Right cardiac atrium (tissue), 5 donors: ENCODE measurements around the gene CDYL. TPM values are rescaled to one million over a fixed set of nuclear protein-coding genes. Genes with fewer than 3 reads are reported as not detected.
A peak's percentile ranks its signal among the peaks of the same experiment; 100 is the strongest.

Source experiments
- ATAC-seq, 2 donors: fragments of 200-7000 bp; cut with Tn5 transposase; one replicate each; pipeline versions ENCODE4 v1.8.0 to v1.9.1; 2020; ENCODE audit warnings: moderate library complexity in 2 of 2, mild to moderate bottlenecking in 1 of 2
- DNase-seq, 3 donors: peaks; one replicate each; pipeline ENCODE4 v3.0.0-alpha.2; 2020
- H3K27ac ChIP-seq: one replicate; pipeline ENCODE4 v1.5.1; 2013; ENCODE audit warnings: mild to moderate bottlenecking, low read length, control low read depth, moderate library complexity
- H3K27me3 ChIP-seq: one replicate; pipeline ENCODE4 v1.6.1; 2013; ENCODE audit not compliant: control insufficient read depth, insufficient read depth
- H3K4me1 ChIP-seq: one replicate; pipeline ENCODE4 v1.6.1; 2013; ENCODE audit warnings: low read length; ENCODE audit not compliant: control insufficient read depth, insufficient read depth
- H3K4me3 ChIP-seq: one replicate; pipeline ENCODE4 v1.5.1; 2013; ENCODE audit warnings: low read length, control low read depth
- H3K9me3 ChIP-seq: one replicate; pipeline ENCODE4 v1.6.1; 2013; ENCODE audit warnings: low read length; ENCODE audit not compliant: control insufficient read depth
- WGBS: extraction: QIAGEN DNeasy Blood & Tissue Kit; methylation state at CpG from one replicate; pipeline ENCODE4 v1.1.7; 2013; 5-methylcytosine and 5-hydroxymethylcytosine counted together
- intact Hi-C, 4 donors: fragments of 100-400 bp; cut with DNase I; formaldehyde crosslinking; loops; one replicate each; pipeline versions ENCODE4 v1.11.0 to v1.14.0; 2022 to 2023
- long read RNA-seq, 4 donors: library from polyadenylated mRNA; unstranded; transcript quantifications; one replicate each; pipeline ENCODE4 v2.0.0, GENCODE V29; 2020 to 2021
- polyA plus RNA-seq: library from polyadenylated mRNA; stranded (reverse); fragments of 200-250 nt; gene quantifications from one replicate; pipeline ENCODE4 v1.2.3, GENCODE V29; 2013
- total RNA-seq, 4 donors: library from RNA; stranded (reverse); fragmentation: NEBNext Ultra II Directional; extraction: Animal tissue kit (Norgen Biotek cat#: 25700); gene quantifications; one replicate each; pipeline ENCODE4 v1.2.1, GENCODE V29; 2021
- donor health status: healthy with polysubstance abuse.
- donor health status: DM: no; HTN: yes; CAD: no.
- donor health status: DM: no; HTN: no; CAD: no.
- donor health status: DM: no; HTN: yes; CAD: no; lungs with severe emphysema.
- donor health status: DM: yes; HTN: yes; CAD: no.

Gene CDYL, protein sequence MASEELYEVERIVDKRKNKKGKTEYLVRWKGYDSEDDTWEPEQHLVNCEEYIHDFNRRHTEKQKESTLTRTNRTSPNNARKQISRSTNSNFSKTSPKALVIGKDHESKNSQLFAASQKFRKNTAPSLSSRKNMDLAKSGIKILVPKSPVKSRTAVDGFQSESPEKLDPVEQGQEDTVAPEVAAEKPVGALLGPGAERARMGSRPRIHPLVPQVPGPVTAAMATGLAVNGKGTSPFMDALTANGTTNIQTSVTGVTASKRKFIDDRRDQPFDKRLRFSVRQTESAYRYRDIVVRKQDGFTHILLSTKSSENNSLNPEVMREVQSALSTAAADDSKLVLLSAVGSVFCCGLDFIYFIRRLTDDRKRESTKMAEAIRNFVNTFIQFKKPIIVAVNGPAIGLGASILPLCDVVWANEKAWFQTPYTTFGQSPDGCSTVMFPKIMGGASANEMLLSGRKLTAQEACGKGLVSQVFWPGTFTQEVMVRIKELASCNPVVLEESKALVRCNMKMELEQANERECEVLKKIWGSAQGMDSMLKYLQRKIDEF
- total RNA-seq (10 to 100 TPM; 33.5 to 42.0 (median 36.1) TPM), polyA plus RNA-seq (6.0 TPM)
- long read RNA-seq, donor 1, transcript CDYL-203 (7 exons, 2,184 nt): major isoform, 33 of 47 reads
- long read RNA-seq, donor 1, partial matches to known transcripts: 7 of 47 reads
- long read RNA-seq, donor 1, other reads (novel, unspliced or antisense): 4 of 47 reads
- long read RNA-seq, donor 2, transcript CDYL-203 (7 exons, 2,184 nt): major isoform, 12 of 13 reads
- long read RNA-seq, donor 2, partial matches to known transcripts: 1 of 13 reads
- long read RNA-seq, donor 2, other reads (novel, unspliced or antisense): 0 of 13 reads
- long read RNA-seq, donor 3, transcript CDYL-203 (7 exons, 2,184 nt): major isoform, 7 of 15 reads
- long read RNA-seq, donor 3, partial matches to known transcripts: 5 of 15 reads
- long read RNA-seq, donor 3, other reads (novel, unspliced or antisense): 3 of 15 reads
- long read RNA-seq, donor 4, transcript CDYL-203 (7 exons, 2,184 nt): major isoform, 15 of 19 reads
- long read RNA-seq, donor 4, partial matches to known transcripts: 3 of 19 reads
- long read RNA-seq, donor 4, other reads (novel, unspliced or antisense): 1 of 19 reads

- Histone ChIP-seq H3K4me1 (no peaks in the 10 kb centered on the region), H3K9me3 (no peaks in the 10 kb centered on the region), H3K4me3 (peak within 1 kb of the TSS; percentile 100), H3K27me3 (no peaks in the 10 kb centered on the region), H3K27ac (peak within 1 kb of the TSS; percentile 88)
- DNase-seq (peak; percentile 89 to 96 (median 95)), ATAC-seq (peak; percentile 92 to 95)
- intact Hi-C loops: loop anchor here in 3 of 4 donors (5.0 to 10.0 kb wide), 3 partner anchors 129 to 159 kb away; no protein-coding TSS in a partner anchor
- under 1% methylated on average over 55 of the region's 55 CpGs for WGBS
Observed at GRCh38 chr6:4776131-4776492, at the start of gene CDYL. Gene CDYL, plus strand, starts transcription at chr6:4776404. Its CDS starts 380 bp downstream, at chr6:4776784.

DNA sequence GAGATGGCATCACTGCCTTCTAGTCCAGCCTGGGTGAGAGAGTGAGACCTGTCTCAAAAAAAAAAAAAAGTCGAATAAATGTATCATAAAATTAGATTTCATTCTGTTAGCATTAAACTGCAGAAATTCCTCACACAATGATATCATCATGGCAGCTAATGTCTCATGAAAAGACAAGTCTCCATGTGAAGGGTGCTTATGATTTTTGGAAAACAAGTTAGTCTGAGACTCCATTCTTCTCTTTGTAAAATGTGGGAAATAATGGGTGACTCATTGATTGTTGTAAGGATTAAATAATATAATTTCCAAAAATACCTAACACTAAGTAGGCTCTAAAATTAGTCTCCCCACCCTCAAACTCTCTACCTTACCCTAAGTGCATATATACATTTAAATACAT, 49.6 kb upstream of the CDYL start:
- no peaks in the 10 kb centered on the region for H3K4me1 ChIP-seq
- intact Hi-C loops: no loop called here
- H3K9me3 ChIP-seq: no peaks in the 10 kb centered on the region
- DNase-seq: no peak
- no peak for ATAC-seq
- H3K4me3 ChIP-seq: no peak overlapping the region
- 83% methylated on average over 1 of the region's 1 CpG for WGBS
- H3K27me3 ChIP-seq: no peaks in the 10 kb centered on the region
- no peak overlapping the region for H3K27ac ChIP-seq

DNA sequence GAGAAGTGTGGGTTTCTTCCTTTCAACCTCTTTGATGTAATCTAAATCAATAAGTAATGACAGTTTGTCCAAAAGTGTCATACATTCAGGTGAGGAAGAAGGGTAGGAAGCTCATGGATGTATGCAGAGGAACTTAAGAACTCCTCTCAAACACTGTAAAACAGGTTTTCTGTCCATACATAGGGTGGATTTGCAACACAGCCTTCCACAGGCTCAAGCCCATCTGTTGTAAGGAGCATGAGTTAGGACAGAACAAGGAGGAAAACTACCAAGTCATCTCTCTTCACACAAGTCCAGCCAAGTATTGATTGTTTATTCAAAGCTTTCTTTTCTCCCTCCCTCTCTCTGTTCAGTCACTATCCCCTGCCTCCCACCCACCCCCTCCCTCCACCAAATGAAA, 49.0 kb upstream of the CDYL start:
- Histone ChIP-seq H3K27me3 (no peaks in the 10 kb centered on the region), H3K27ac (no peak overlapping the region), H3K4me3 (no peak overlapping the region), H3K9me3 (no peaks in the 10 kb centered on the region), H3K4me1 (no peaks in the 10 kb centered on the region)
- no peak for ATAC-seq
- intact Hi-C loops: no loop called here
- DNase-seq: no peak

- 32% methylated on average over 8 of the region's 8 CpGs for WGBS
Observed at GRCh38 chr6:4727671-4728435, 48.4 kb upstream of the CDYL start.

DNA sequence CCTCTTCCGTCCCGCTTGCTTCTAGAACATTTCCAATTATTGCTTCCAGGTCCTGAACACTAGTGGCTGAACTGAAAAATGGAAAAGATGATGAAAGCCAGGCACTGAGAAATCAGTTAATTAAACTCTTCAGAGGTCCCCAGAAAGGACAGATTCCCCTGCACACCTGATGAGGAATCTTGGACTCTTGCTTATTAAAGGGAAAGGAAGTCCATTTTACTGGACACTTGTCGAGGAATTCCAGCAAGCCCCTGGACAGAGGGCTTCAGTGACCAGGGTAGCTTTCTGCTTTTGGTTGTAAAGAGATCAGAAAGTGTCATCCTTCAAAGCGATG, 47.8 kb upstream of the CDYL start:
- H3K4me3 ChIP-seq: no peak overlapping the region
- intact Hi-C loops: no loop called here
- DNase-seq: no peak
- no peaks in the 10 kb centered on the region for H3K27me3 ChIP-seq
- WGBS: 81% methylated on average over 4 of the region's 4 CpGs
- ATAC-seq: no peak
- H3K9me3 ChIP-seq: no peaks in the 10 kb centered on the region
- H3K4me1 ChIP-seq: no peaks in the 10 kb centered on the region
- no peak overlapping the region for H3K27ac ChIP-seq

More at GRCh38 chr6:4727671-4728435, 48.4 kb upstream of the CDYL start:
- intact Hi-C loops: no loop called here
- Histone ChIP-seq H3K9me3 (no peaks in the 10 kb centered on the region), H3K27me3 (no peaks in the 10 kb centered on the region), H3K4me1 (no peaks in the 10 kb centered on the region), H3K27ac (no peak overlapping the region), H3K4me3 (no peak overlapping the region)
- no peak for DNase-seq
- no peak for ATAC-seq

DNA sequence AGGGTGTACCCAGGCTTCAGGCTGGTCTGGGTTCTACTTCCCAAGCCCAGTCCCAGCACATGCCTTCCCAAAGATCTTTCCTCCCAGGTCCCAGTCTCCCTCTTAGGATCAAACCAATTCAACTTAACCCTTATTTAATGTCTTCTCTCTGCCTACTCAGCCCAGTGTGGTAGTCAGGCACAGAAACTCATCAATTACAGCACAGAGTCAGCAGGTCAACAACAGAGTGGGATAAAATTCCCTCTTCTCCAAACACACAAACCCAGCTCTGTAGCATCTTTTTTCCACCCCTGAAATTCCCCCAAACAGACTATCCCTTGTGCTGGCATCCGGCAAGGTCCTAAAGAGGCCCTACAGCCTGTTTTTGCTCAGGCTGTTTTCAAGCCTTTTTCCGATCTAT, 47.3 kb upstream of the CDYL start:
- Histone ChIP-seq H3K27me3 (no peaks in the 10 kb centered on the region), H3K4me3 (no peak overlapping the region), H3K27ac (no peak overlapping the region), H3K9me3 (no peaks in the 10 kb centered on the region), H3K4me1 (no peaks in the 10 kb centered on the region)
- 72% methylated on average over 2 of the region's 2 CpGs for WGBS
- intact Hi-C loops: no loop called here
- ATAC-seq (no peak), DNase-seq (no peak)

DNA sequence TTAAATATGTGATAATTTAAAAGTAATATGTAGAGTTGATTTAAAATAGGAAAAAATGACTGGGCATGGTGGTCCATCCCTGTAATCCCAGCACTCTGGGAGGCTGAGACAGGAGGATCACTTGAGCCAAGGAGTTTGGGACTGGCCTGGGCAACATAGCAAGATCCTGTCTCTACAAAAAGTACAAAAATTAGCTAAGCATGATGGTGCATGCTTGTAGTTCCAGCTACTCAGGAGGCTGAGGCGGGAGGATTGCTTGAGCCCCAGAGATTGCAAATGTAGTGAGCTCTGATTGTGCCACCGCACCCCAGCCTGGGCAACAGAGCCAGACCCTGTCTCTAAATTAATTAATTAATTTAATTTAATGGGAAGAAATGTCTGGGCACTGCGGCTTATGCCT, 44.2 kb upstream of the CDYL start:
- no peaks in the 10 kb centered on the region for H3K4me1 ChIP-seq

GRCh38 chr6:4732691-4733315, 43.4 kb upstream of the CDYL start:
- intact Hi-C loops: no loop called here
- Histone ChIP-seq H3K4me1 (no peaks in the 10 kb centered on the region), H3K27ac (no peak overlapping the region), H3K9me3 (no peaks in the 10 kb centered on the region), H3K27me3 (no peaks in the 10 kb centered on the region), H3K4me3 (no peak overlapping the region)
- ATAC-seq (peak; percentile 75 to 77), DNase-seq (peak; percentile 51 to 78 (median 67))
- WGBS: 26% methylated on average over 10 of the region's 10 CpGs

More for the DNA sequence above, 44.2 kb upstream of the CDYL start:
- no peaks in the 10 kb centered on the region for H3K9me3 ChIP-seq
- ATAC-seq (no peak), DNase-seq (no peak)
- no peak overlapping the region for H3K4me3 ChIP-seq
- WGBS: 99% methylated on average over 3 of the region's 3 CpGs
- intact Hi-C loops: no loop called here
- H3K27me3 ChIP-seq: no peaks in the 10 kb centered on the region
- no peak overlapping the region for H3K27ac ChIP-seq

DNA sequence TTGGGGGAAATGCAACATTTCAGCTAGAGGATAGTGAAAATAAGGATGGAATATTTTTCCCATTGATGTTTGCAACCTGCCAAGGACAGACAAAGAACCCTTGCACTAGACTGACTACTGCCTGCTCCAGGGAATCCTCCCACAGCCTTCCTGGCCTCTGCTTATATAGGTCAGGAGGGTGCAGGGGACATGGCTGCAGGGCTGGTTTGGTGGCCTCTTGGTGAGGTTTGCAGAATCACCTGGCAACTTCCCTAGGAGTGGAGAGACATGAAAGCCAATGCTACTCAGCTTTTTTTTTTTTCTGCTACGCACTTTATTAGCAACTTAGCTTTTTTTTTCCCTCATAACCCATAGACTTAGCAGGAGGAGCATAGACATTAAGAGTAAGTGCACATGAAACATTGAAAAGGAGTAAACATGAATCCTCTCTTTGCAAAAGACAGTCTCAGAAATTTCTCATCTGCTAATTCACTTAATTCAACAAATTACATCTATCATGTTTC, 39.8 kb upstream of the CDYL start:
- Histone ChIP-seq H3K27ac (no peak overlapping the region), H3K4me3 (no peak overlapping the region), H3K9me3 (no peaks in the 10 kb centered on the region), H3K27me3 (no peaks in the 10 kb centered on the region), H3K4me1 (no peaks in the 10 kb centered on the region)
- 95% methylated on average over 1 of the region's 1 CpG for WGBS
- intact Hi-C loops: no loop called here
- ATAC-seq (no peak), DNase-seq (no peak)

DNA sequence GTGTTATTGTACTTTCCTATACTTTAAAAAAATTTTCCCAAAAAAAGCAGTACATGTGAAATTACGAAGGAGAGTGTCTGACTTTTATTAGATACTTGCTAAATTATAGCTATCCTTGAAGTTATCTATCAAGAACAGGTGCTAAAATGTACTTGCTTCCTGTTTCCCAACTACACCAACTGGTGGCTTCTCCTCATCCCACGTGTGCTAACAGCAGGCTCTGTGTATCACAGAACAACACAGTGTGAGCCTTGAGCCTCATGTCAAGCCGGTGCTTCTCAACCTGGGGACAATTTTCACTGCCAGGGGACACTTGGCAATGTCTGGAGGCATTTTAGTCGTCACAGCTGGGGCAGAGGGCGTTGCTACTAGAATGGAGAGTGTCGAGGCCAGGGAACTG, 36.2 kb upstream of the CDYL start:
- WGBS: 60% methylated on average over 6 of the region's 6 CpGs
- no peaks in the 10 kb centered on the region for H3K27me3 ChIP-seq
- H3K27ac ChIP-seq: no peak overlapping the region
- H3K4me3 ChIP-seq: no peak overlapping the region
- H3K4me1 ChIP-seq: no peaks in the 10 kb centered on the region
- no peak for DNase-seq
- ATAC-seq: no peak
- intact Hi-C loops: no loop called here
- no peaks in the 10 kb centered on the region for H3K9me3 ChIP-seq
